SJCRH30 (cell line): ENCODE results near the gene SMPDL3B. TPM values are rescaled to one million over a fixed set of nuclear protein-coding genes. Genes with fewer than 3 reads are reported as not detected.
"Not testable (repeated sequence)": the region's sequence is repeated elsewhere in the genome, so short reads cannot be mapped to it uniquely, and the experiment has no call there.

Source experiments
- DNase-seq, 2 experiments: peaks; one replicate each; pipeline ENCODE4 v3.0.0-alpha.2; 2015 to 2020
- H3K27ac ChIP-seq: fragments of 250-450 bp; sonication (Bioruptor Pico); 2 replicates; pipeline ENCODE4 v1.5.1; 2020; ENCODE audit warnings: mild to moderate bottlenecking, moderate library complexity
- H3K27me3 ChIP-seq: fragments of 250-450 bp; sonication (Bioruptor Pico); 2 replicates; pipeline ENCODE4 v1.5.1; 2020; ENCODE audit warnings: mild to moderate bottlenecking, moderate library complexity
- H3K36me3 ChIP-seq: fragments of 250-450 bp; sonication (Bioruptor Pico); 2 replicates; pipeline ENCODE4 v1.5.1; 2020; ENCODE audit warnings: mild to moderate bottlenecking, moderate library complexity
- H3K4me1 ChIP-seq: fragments of 250-450 bp; sonication (Bioruptor Pico); 2 replicates; pipeline ENCODE4 v1.5.1; 2020; ENCODE audit warnings: mild to moderate bottlenecking, moderate library complexity
- H3K4me3 ChIP-seq: fragments of 250-450 bp; sonication (Bioruptor Pico); 2 replicates; pipeline ENCODE4 v1.5.1; 2020; ENCODE audit warnings: mild to moderate bottlenecking, moderate library complexity
- H3K9me3 ChIP-seq: fragments of 250-450 bp; sonication (Bioruptor Pico); replicated peaks from 2 replicates; pipeline ENCODE4 v1.5.1; 2020; ENCODE audit warnings: mild to moderate bottlenecking, moderate library complexity
- total RNA-seq: library from RNA; depleted of rRNA; stranded (reverse); fragments of >200 nt; shearing (Covaris generic); gene quantifications from 2 replicates; pipeline ENCODE4 v1.2.3, GENCODE V29; 2014

SMPDL3B gene
- total RNA-seq, 1 experiment from 2014 or later = 0.16 TPM

DNA sequence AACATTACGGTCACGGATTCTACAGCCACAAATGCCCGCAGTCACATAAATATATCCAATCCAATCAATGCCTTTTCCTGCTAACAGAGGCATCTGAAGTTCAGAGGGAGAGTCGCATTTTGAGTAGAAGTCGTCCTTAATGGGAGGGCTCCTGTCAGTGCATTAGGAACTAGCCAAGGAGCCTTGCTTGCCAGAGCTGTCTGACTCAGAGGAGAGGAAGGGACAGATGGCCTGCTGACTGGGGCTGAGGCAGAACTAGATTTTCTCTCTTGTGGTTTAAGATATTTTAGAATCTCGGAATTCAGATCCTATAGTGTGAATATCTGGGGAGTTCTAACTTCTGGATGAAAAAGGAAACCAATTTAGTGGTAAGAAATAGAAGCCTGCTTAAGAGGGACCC, 35.6 kb downstream of the SMPDL3B start:
- DNase-seq = no peak
- no peaks in the 10 kb centered on the region; the same call in 1 of the 2 replicates for H3K4me1 ChIP-seq
- no peak overlapping the region for H3K4me3 ChIP-seq
- no peaks in the 10 kb centered on the region for H3K9me3 ChIP-seq
- no peaks in the 10 kb centered on the region for H3K36me3 ChIP-seq
- H3K27ac ChIP-seq = no peak overlapping the region
- no peaks in the 10 kb centered on the region for H3K27me3 ChIP-seq

DNA sequence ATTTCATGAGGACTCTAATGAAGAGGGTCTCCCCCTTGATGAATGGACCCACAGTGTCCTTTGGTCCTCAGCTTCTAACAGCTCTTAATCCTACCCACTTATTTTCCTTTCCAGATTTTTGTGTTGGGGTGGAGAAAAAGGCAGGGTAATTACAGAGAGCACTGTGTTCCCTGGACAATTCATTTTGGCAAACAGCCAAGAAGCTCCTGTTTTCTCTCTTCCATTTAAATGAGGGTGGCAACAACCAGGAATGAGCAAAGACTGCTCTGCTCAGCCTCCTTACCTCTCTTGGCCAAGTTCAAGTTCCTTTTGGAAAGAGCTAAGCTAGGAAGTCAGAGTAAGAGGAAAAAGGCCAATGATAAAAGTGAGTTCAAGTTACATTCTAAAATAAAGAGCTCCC, 36.9 kb downstream of the SMPDL3B start:
- DNase-seq = peak; percentile 23 to 67
- Histone ChIP-seq H3K27ac (no peak overlapping the region), H3K4me3 (no peak overlapping the region), H3K36me3 (no peaks in the 10 kb centered on the region), H3K9me3 (no peaks in the 10 kb centered on the region), H3K4me1 (no peaks in the 10 kb centered on the region; the same call in 1 of the 2 replicates), H3K27me3 (no peaks in the 10 kb centered on the region)

DNA sequence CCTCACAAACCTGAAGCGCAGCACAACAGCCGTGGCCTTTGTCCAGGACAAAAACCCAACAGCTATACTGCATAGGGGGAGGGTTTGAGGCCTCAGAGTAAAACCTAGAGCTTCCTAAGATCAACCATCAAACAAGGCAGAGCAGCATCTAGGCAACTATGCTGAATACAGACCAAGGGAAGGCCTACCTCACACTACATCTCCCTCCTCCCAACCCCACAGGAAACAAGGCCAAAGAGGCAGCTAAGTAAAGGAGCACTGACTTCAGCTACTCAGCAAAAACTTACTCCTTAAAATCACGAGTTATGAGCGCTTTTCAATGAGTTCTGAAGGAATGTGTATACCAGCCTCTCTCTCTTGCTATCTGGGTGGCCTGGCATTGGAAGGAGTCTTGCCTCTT, 37.3 kb downstream of the SMPDL3B start:
- no peaks in the 10 kb centered on the region; the same call in 1 of the 2 replicates for H3K4me1 ChIP-seq
- DNase-seq = no peak
- no peaks in the 10 kb centered on the region for H3K27me3 ChIP-seq
- no peak overlapping the region for H3K4me3 ChIP-seq
- no peaks in the 10 kb centered on the region for H3K9me3 ChIP-seq
- peaks cover 3% of the 10 kb centered on the region; the same call in 1 of the 2 replicates for H3K36me3 ChIP-seq
- no peak overlapping the region for H3K27ac ChIP-seq

DNA sequence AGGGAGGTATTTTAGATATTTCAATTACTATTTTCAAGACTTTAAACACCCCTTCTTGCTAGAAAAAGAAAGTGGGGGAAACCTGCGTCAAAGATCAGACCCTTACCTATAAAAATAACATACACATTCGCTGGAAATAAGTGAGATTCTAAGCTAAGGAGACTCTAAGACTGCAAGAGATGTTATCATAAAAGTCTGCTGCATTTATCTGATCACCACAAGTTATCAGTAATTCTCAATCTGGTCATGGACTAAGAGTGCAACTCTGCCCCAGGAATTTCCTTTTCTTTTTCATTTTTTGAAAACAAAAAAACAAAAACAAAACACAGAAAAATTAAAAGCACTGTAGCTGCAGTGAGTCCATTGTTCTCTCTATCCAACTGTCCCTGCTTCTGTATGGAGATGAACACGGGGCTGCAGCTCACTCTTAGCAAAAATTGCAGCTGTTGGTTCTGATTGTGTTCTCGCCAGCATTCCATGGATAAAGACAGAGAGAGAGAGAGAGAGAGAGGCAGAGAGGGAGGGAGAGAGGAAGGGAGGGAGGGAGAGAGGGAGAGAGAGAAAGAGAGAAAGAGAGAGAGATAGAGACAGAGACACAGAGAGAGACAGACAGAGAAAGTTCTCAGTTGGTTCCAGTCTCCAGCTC, 39.1 kb downstream of the SMPDL3B start:
- Histone ChIP-seq H3K36me3 (peaks cover 4% of the 10 kb centered on the region), H3K27ac (no peak overlapping the region)

DNA sequence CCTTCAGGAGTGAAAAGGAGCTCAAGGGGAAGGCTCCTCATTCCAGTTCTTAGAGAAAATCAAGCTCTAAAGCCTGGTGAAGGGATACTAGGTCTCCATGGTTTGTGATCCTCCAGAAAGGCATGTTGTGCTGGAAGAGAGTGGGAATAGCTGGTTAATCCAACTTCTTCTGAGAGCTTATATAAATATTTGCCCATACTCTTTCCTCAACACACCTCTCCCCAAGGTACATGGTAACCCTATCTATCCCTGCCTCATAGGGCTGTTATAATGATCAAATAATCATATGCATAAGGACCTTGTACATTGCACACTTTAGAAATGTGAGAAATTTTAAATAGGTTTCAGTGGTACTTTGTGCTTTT, 39.6 kb downstream of the SMPDL3B start:
- no peak overlapping the region for H3K4me3 ChIP-seq
- H3K9me3 ChIP-seq = no peaks in the 10 kb centered on the region
- H3K27ac ChIP-seq = no peak overlapping the region
- DNase-seq = no peak
- no peaks in the 10 kb centered on the region; the same call in 1 of the 2 replicates for H3K4me1 ChIP-seq
- no peaks in the 10 kb centered on the region for H3K27me3 ChIP-seq
- peaks cover 4% of the 10 kb centered on the region for H3K36me3 ChIP-seq

More for the DNA sequence above, 39.1 kb downstream of the SMPDL3B start:
- no peaks in the 10 kb centered on the region for H3K27me3 ChIP-seq
- H3K9me3 ChIP-seq = no peaks in the 10 kb centered on the region
- no peaks in the 10 kb centered on the region; the same call in 1 of the 2 replicates for H3K4me1 ChIP-seq
- peak; percentile 26 to 51 for DNase-seq
- no peak overlapping the region for H3K4me3 ChIP-seq

DNA sequence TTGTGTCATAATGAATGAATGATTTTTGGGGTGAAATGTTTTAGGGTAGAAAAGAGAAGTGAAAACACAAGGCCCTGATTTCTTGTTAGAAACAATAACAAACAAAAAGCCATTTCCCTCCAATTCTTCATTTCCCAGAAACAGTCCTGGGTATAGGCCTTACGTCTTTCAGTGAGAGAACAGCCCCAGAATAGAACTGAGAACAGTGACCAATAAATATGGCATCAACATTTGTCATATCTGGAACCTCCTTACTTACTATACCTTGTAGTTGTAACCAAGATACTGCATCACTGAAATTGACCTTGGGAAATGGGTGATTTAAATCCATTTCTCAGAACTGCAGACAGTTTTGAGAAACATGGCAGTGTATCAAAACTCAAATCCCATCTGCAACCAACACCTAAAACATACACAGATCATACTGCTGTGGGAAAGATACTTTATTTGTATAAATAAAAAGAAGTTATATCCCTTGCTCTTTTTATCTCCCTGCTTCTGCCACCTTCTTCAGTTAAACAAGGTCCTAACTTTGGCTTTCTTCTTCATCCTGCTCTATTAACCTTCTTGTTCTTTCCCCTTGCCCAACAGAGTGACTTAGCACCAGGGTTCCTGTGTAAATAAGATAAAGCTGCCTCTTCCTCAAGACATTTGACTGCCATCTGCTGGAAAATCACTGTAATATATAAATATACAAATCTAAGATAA, 44.5 kb downstream of the SMPDL3B start:
- no peak overlapping the region for H3K27ac ChIP-seq
- DNase-seq = peak in 1 of 2 experiments; percentile 63
- H3K4me1 ChIP-seq = no peaks in the 10 kb centered on the region

DNA sequence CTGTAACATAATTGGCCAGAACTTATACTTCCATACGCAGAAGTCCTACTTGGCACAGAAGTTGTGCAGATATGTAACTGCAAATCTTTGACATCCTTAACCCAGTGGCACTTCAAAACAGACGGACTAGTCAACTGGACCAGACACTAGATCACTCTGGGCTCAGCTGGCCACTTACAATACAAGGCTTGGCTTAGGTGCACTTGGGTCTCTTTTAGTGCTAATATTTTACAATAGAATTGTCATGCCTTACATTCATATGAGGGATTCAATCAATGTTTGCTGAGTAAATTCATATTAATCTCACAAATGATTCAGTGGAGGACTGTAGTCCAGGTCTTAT, 45.0 kb downstream of the SMPDL3B start:
- Histone ChIP-seq H3K9me3 (no peaks in the 10 kb centered on the region), H3K36me3 (peaks cover 5% of the 10 kb centered on the region), H3K4me1 (no peaks in the 10 kb centered on the region), H3K4me3 (no peak overlapping the region), H3K27ac (no peak overlapping the region), H3K27me3 (no peaks in the 10 kb centered on the region)
- no peak for DNase-seq

More for the DNA sequence above, 44.5 kb downstream of the SMPDL3B start:
- H3K27me3 ChIP-seq = no peaks in the 10 kb centered on the region
- H3K9me3 ChIP-seq = no peaks in the 10 kb centered on the region
- no peak overlapping the region for H3K4me3 ChIP-seq
- H3K36me3 ChIP-seq = peaks cover 4% of the 10 kb centered on the region

DNA sequence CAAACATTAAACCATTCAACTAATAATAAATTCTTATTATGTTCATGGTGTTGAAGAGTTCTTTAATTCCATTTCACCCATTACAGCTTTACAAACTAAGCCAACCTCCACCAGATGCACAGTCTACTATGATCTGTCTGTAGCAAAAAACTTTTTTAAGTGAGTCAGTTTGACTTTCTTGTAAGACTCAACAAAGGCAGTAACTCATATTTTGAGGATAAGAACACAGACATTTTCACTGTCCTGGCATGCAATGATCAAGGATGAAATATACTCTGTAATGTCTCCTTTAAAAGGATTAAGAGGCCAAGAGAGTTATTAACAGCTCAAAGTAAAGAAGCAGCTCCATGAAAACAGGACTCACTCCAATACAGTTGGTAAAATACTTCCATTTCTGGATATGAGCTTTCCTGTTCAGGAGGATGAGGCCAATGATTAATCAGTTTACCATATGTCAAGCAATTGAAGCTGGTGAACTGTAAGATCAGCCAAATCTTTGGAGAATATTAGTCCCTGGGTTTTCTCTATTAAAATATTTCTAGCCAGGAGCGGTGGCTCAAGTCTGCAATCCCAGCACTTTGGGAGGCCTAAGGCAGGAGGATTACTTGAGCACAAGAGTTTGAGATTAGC, 45.5 kb downstream of the SMPDL3B start:
- DNase-seq = no peak
- no peaks in the 10 kb centered on the region for H3K9me3 ChIP-seq
- H3K4me3 ChIP-seq = no peak overlapping the region
- no peak overlapping the region for H3K27ac ChIP-seq
- no peaks in the 10 kb centered on the region for H3K4me1 ChIP-seq
- H3K27me3 ChIP-seq = no peaks in the 10 kb centered on the region
- peaks cover 6% of the 10 kb centered on the region for H3K36me3 ChIP-seq

DNA sequence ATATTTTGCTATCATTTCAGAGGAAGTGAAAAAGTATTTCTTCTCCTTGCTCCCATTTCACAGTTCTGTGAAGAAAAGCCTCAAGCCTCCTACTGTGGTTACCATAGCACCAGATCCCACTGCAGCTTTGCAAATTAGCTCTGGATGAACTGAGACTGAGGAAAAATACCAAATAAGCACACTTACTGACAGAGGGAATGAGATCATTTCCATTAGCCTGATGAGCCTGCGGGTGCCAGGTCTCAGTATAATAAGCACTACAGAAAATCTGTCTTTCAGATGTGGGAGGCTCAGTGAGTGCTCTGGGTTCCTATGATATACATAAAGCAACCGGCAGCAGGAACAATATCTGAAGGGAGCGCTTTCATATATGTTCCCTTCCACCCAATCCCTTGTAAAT, 46.3 kb downstream of the SMPDL3B start:
- Histone ChIP-seq H3K4me1 (no peaks in the 10 kb centered on the region), H3K27me3 (no peaks in the 10 kb centered on the region), H3K4me3 (no peak overlapping the region), H3K27ac (no peak overlapping the region), H3K36me3 (peaks cover 6% of the 10 kb centered on the region), H3K9me3 (no peaks in the 10 kb centered on the region)
- DNase-seq = no peak

DNA sequence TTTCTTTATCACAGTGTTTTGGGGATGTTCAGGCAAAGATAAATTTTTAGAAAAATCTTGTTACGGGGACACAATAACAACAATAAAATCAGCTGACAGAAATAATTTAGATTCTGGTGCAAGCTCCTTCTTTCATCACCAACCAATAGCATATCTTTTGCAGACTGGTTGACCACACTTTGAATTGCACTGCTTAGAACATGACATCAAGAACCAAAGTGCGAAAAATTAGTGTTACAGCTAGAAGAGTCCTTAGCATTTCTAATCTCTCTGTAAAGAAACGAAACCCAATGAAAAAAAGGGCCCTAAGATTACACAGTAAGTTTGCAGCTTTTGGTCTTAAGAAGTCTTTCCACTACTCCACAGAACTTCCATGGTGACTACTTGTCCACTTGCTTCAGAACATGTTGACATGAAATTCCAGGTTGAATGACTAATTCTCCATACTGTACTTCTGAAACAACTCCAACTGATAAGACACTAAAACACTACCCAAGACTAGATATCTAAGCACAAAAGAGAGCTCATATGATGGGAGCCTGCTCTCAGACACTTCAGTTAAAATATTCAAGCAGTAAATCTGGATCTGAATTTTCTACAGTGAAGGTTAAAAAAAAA, 56.2 kb downstream of the SMPDL3B start:
- DNase-seq = no peak
- no peaks in the 10 kb centered on the region for H3K27me3 ChIP-seq
- H3K4me1 ChIP-seq = no peaks in the 10 kb centered on the region
- H3K27ac ChIP-seq = no peak overlapping the region
- H3K36me3 ChIP-seq = peaks cover 65% of the 10 kb centered on the region
- no peak overlapping the region for H3K4me3 ChIP-seq
- H3K9me3 ChIP-seq = no peaks in the 10 kb centered on the region

DNA sequence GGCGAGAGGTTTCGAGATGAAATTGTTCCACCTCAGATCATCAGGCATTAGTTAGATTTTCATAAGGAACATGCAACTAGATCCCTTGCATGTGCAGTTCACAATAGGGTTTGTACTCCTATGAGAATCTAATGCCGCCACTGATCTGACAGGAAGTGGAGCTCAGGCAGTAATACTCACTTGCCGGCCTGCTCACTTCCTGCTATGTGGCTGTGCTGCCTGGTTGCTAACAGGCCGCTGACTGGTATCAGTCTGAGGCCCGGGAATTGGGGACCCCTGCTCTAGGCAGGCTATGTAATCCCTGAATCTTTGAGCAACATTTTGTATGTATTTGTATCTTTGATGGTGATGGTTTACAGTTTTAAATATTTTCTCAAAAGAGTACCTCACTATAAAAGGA, 57.5 kb downstream of the SMPDL3B start:
- Histone ChIP-seq H3K4me1 (no peaks in the 10 kb centered on the region), H3K4me3 (no peak overlapping the region), H3K27me3 (no peaks in the 10 kb centered on the region), H3K36me3 (peaks cover 71% of the 10 kb centered on the region), H3K9me3 (no peaks in the 10 kb centered on the region), H3K27ac (no peak overlapping the region)
- DNase-seq = no peak

DNA sequence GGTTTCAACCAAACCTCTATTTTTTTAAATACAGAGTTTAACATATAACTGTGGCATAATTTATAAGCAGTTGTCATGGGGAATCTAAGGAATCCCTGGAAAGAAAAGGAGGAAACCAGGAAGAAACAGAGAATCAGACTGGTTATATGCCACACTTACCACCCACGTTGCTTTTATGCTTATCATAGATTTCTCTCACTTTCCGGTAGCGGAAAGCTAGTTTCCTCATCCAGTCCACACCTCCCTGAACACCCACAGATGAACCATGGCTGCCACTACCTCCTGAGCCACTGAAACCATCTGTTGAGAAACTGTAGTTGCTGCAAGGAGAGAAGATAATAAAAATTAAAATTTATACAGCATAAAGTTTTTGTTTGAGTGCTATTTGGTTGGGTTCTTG, 58.4 kb downstream of the SMPDL3B start:
- no peak for DNase-seq
- no peaks in the 10 kb centered on the region for H3K9me3 ChIP-seq
- H3K27ac ChIP-seq = no peak overlapping the region
- H3K4me1 ChIP-seq = no peaks in the 10 kb centered on the region
- no peak overlapping the region for H3K4me3 ChIP-seq
- H3K27me3 ChIP-seq = no peaks in the 10 kb centered on the region
- peaks cover 72% of the 10 kb centered on the region for H3K36me3 ChIP-seq

DNA sequence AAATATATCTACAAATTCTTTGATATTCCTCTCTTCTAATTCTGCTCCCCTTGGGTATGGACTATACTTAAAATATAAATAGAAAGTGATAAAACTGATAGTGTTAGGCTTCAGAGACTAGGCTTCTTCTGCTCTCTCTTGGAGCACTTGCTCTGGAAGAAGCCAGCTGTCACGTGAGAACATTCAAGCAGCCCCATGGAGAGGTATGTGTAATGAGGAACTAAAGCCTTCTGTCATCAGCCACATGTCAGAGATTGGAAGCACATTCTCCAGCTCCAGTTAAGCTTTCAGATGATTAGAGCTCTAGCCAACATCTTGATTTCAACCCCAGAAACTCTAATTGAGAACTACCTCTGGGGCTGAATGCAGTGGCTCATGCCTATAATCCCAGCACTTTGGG, 59.3 kb downstream of the SMPDL3B start:
- H3K4me1 ChIP-seq = no peaks in the 10 kb centered on the region
- DNase-seq = no peak
- H3K36me3 ChIP-seq = peaks cover 70% of the 10 kb centered on the region
- no peak overlapping the region for H3K4me3 ChIP-seq
- no peaks in the 10 kb centered on the region for H3K27me3 ChIP-seq
- H3K9me3 ChIP-seq = no peaks in the 10 kb centered on the region
- H3K27ac ChIP-seq = no peak overlapping the region

DNA sequence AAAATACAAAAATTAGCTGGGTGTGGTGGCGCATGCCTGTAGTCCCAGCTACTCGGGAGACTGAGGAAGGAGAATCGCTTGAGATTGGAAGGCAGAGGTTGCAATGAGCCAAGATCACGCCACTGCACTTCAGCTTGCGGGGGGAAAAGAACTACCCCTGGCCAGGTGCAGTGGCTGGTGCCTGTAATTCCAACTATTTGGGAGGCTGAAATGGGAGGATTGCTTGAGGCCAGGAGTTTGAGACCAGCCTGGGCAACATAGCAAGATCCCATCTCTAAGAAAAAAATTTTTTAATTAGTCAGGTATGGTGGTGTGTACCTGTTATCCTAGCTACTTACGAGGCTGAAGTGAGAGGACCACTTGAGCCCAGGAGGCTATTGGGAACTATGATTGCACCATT, 59.7 kb downstream of the SMPDL3B start:
- H3K27ac ChIP-seq, H3K4me3 ChIP-seq, H3K4me1 ChIP-seq, DNase-seq, H3K27me3 ChIP-seq, H3K9me3 ChIP-seq: not testable (repeated sequence)
- H3K36me3 ChIP-seq = peaks cover 67% of the 10 kb centered on the region

DNA sequence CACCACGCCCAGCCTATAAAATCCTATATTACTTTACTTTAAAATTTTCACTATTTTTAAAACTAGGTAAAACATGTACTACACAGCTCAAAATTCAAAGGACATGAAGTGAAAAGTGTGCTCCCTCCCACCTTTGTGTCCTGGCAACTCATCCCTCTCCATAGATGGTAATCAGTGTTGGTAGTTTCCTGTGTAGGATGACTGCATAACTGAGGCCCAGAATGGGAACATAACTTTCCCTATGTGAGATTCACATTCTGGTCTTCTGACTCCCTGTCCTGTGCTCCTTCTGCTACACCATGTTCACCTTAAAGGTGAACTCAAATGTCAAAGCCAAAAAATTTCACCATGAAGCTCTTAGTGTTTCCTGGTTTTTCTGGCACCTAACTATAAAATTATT, 64.3 kb downstream of the SMPDL3B start:
- H3K27ac ChIP-seq = no peak overlapping the region
- H3K9me3 ChIP-seq = no peaks in the 10 kb centered on the region
- H3K27me3 ChIP-seq = no peaks in the 10 kb centered on the region
- peaks cover 40% of the 10 kb centered on the region for H3K36me3 ChIP-seq
- H3K4me3 ChIP-seq = no peak overlapping the region
- DNase-seq = no peak
- H3K4me1 ChIP-seq = no peaks in the 10 kb centered on the region
